SK-N-SH (cell line): Measurements from ENCODE around the gene MARCHF5. TPM values are rescaled to one million over a fixed set of nuclear protein-coding genes. Genes with fewer than 3 reads are reported as not detected.
A peak's percentile ranks its signal among the peaks of the same experiment; 100 is the strongest.

Experiments
- CTCF ChIA-PET: fragments of 300-600, 350-600 bp; formaldehyde crosslinking; extraction: SDS; loops from one replicate; lab custom pipeline; 2021; lab: Yijun Ruan, JAX
- POLR2A ChIA-PET: fragments of 350-600 bp; sonication (Branson Sonifier 250); formaldehyde crosslinking; extraction: SDS; loops from one replicate; lab custom pipeline; 2020; ENCODE audit warnings: antibody characterized with exemption, inconsistent platforms; lab: Yijun Ruan, JAX
- DNase-seq: peaks from one replicate; pipeline ENCODE4 v3.0.0; 2012
- H2AFZ ChIP-seq: fragments of 200-600 bp; sonication (generic); 2 replicates; pipeline ENCODE4 v1.8.1; 2016; ENCODE audit warnings: antibody characterized with exemption, mild to moderate bottlenecking, low read depth
- H3F3A ChIP-seq: fragments of 200-600 bp; sonication (generic); replicated peaks from 2 replicates; pipeline ENCODE3; 2016; ENCODE audit warnings: antibody characterized with exemption, mild to moderate bottlenecking; ENCODE audit not compliant: insufficient read depth
- H3K27ac ChIP-seq, 2 experiments: fragments of 200-500 bp in 1 of 2; fragments of 200-600 bp in 1 of 2; sonication (Bioruptor generic) in 1 of 2; sonication (generic), shearing (Covaris generic) in 1 of 2; 2 replicates each; pipeline versions ENCODE4 v1.5.1 to v1.6.1; 2014 to 2016; ENCODE audit warnings: low read depth in 2 of 2, inconsistent platforms in 1 of 2, low read length in 1 of 2, mild to moderate bottlenecking in 1 of 2, mixed read lengths in 1 of 2
- H3K27me3 ChIP-seq: fragments of 200-600 bp; sonication (generic), shearing (Covaris generic); 2 replicates; pipeline ENCODE4 v1.6.1; 2016; ENCODE audit warnings: mixed run types; ENCODE audit not compliant: insufficient read depth
- H3K36me3 ChIP-seq, 2 experiments: fragments of 200-500 bp in 1 of 2; fragments of 200-600 bp in 1 of 2; sonication (Bioruptor generic) in 1 of 2; sonication (generic) in 1 of 2; replicated peaks in 1 of 2; 2 replicates each; pipeline versions ENCODE3 to v1.5.1; 2014 to 2016; ENCODE audit warnings: low read length in 1 of 2, mild to moderate bottlenecking in 1 of 2; ENCODE audit not compliant: insufficient read depth in 2 of 2, control insufficient read depth in 1 of 2
- H3K4me1 ChIP-seq, 2 experiments: fragments of 200-500 bp in 1 of 2; fragments of 200-600 bp in 1 of 2; sonication (Bioruptor generic) in 1 of 2; sonication (generic), shearing (Covaris generic) in 1 of 2; 2 replicates each; pipeline versions ENCODE4 v1.5.1 to v1.6.1; 2014 to 2016; ENCODE audit warnings: low read depth in 1 of 2, low read length in 1 of 2, mixed run types in 1 of 2; ENCODE audit not compliant: insufficient read depth in 2 of 2, control insufficient read depth in 1 of 2
- H3K4me2 ChIP-seq: fragments of 200-600 bp; sonication (generic), shearing (Covaris generic); 2 replicates; pipeline ENCODE4 v1.6.1; 2017; ENCODE audit warnings: mixed run types
- H3K4me3 ChIP-seq, 2 experiments: fragments of 200-500 bp in 1 of 2; fragments of 200-600 bp in 1 of 2; sonication (Bioruptor generic) in 1 of 2; sonication (generic), shearing (Covaris generic) in 1 of 2; 2 replicates each; pipeline versions ENCODE4 v1.5.1 to v1.8.1; 2014 to 2016; ENCODE audit warnings: low read depth in 2 of 2, inconsistent platforms in 1 of 2, low read length in 1 of 2, mild to moderate bottlenecking in 1 of 2, mixed read lengths in 1 of 2, moderate library complexity in 1 of 2
- H3K79me2 ChIP-seq: fragments of 200-600 bp; sonication (generic); 2 replicates; pipeline ENCODE4 v1.8.1; 2017; ENCODE audit warnings: mild to moderate bottlenecking; ENCODE audit not compliant: insufficient read depth
- H3K9ac ChIP-seq: fragments of 200-600 bp; sonication (generic); 2 replicates; pipeline ENCODE4 v1.6.1; 2017; ENCODE audit warnings: mixed run types
- H3K9me2 ChIP-seq: fragments of 200-600 bp; sonication (generic); 2 replicates; pipeline ENCODE4 v1.6.1; 2017; ENCODE audit warnings: mixed run types
- H3K9me3 ChIP-seq: fragments of 200-600 bp; sonication (generic); 2 replicates; pipeline ENCODE4 v1.6.1; 2017; ENCODE audit warnings: mixed run types, mild to moderate bottlenecking, moderate library complexity
- H4K20me1 ChIP-seq: fragments of 200-600 bp; sonication (generic); 2 replicates; pipeline ENCODE4 v1.6.1; 2017; ENCODE audit warnings: mild to moderate bottlenecking, mixed run types; ENCODE audit not compliant: insufficient read depth
- CHD2 ChIP-seq: fragments of 150-350 bp; IDR thresholded peaks from 2 replicates; pipeline ENCODE4 v1.6.1; 2018; ENCODE audit warnings: low read length; ENCODE audit not compliant: partially characterized antibody
- ELF1 ChIP-seq: IDR thresholded peaks from 2 replicates; pipeline ENCODE4 v1.4.0; 2012
- EZH2phosphoT487 ChIP-seq: fragments of 200-600 bp; sonication (generic); IDR thresholded peaks from 2 replicates; pipeline ENCODE4 v1.6.1; 2017; ENCODE audit warnings: low read depth, mixed run types, mild to moderate bottlenecking, antibody characterized with exemption, moderate library complexity, borderline replicate concordance
- FOSL2 ChIP-seq: IDR thresholded peaks from 2 replicates; pipeline ENCODE4 v1.4.0; 2012; ENCODE audit warnings: low read depth, mild to moderate bottlenecking, moderate library complexity, borderline replicate concordance
- FOXJ3 ChIP-seq: sonication (generic); formaldehyde crosslinking; IDR thresholded peaks from 2 replicates; pipeline ENCODE4 v1.5.1; 2020; ENCODE audit warnings: mild to moderate bottlenecking, missing genetic modification reagents
- FOXM1 ChIP-seq: IDR thresholded peaks from 2 replicates; pipeline ENCODE4 v1.4.0; 2012; ENCODE audit warnings: low read depth, mild to moderate bottlenecking
- GATA2 ChIP-seq: sonication (generic); formaldehyde crosslinking; IDR thresholded peaks from 2 replicates; pipeline ENCODE4 v1.5.0; 2020; ENCODE audit warnings: mild to moderate bottlenecking, missing genetic modification reagents
- JUND ChIP-seq: IDR thresholded peaks from 2 replicates; pipeline ENCODE4 v1.4.0; 2012
- MXI1 ChIP-seq: IDR thresholded peaks from 2 replicates; pipeline ENCODE4 v1.6.1; 2012; ENCODE audit warnings: mild to moderate bottlenecking, low read depth, low read length, improper control_type of control experiment
- NFIC ChIP-seq: IDR thresholded peaks from 2 replicates; pipeline ENCODE4 v1.4.0; 2012; ENCODE audit warnings: borderline replicate concordance
- NRF1 ChIP-seq: IDR thresholded peaks from 2 replicates; pipeline ENCODE4 v1.6.1; 2012; ENCODE audit warnings: low read depth, mild to moderate bottlenecking, low read length
- POLR2AphosphoS5 ChIP-seq: IDR thresholded peaks from 2 replicates; pipeline ENCODE4 v1.6.1; 2012; ENCODE audit warnings: low read depth, low read length
- RAD21 ChIP-seq: IDR thresholded peaks from 2 replicates; pipeline ENCODE4 v1.6.1; 2012; ENCODE audit warnings: mild to moderate bottlenecking, low read length
- SIN3A ChIP-seq: IDR thresholded peaks from 2 replicates; pipeline ENCODE4 v1.6.1; 2012; ENCODE audit warnings: low read depth, mild to moderate bottlenecking, low read length, moderate library complexity, borderline replicate concordance
- TAF1 ChIP-seq: IDR thresholded peaks from 2 replicates; pipeline ENCODE4 v1.6.1; 2012; ENCODE audit warnings: low read depth, mild to moderate bottlenecking, low read length, moderate library complexity, borderline replicate concordance
- TCF12 ChIP-seq: IDR thresholded peaks from 2 replicates; pipeline ENCODE4 v1.4.0; 2012
- TEAD4 ChIP-seq: IDR thresholded peaks from 2 replicates; pipeline ENCODE4 v1.4.0; 2012; ENCODE audit warnings: mild to moderate bottlenecking, borderline replicate concordance; ENCODE audit not compliant: insufficient read depth
- WGBS: methylation state at CpG from one replicate; pipeline ENCODE4 v1.1.6; 2017; ENCODE audit warnings: low lambda C conversion rate; 5-methylcytosine and 5-hydroxymethylcytosine counted together
- polyA plus RNA-seq, 3 experiments: library from polyadenylated mRNA; depleted of rRNA; stranded (reverse); fragments of >200 nt; gene quantifications; 2 replicates each; pipeline ENCODE4 v1.2.3, GENCODE V29; 2012
- TF ChIP-seq, protein P1 (sequence below): IDR thresholded peaks from 2 replicates; pipeline ENCODE4 v1.6.1; 2012; ENCODE audit warnings: mild to moderate bottlenecking, low read depth, low read length, moderate library complexity
- TF ChIP-seq, protein P2 (sequence below): IDR thresholded peaks from 2 replicates; pipeline ENCODE4; 2012

MARCHF5 gene
- polyA plus RNA-seq, 1 of the 3 experiments (the other 2 are of a cell fraction) = 24.2 TPM

DNA sequence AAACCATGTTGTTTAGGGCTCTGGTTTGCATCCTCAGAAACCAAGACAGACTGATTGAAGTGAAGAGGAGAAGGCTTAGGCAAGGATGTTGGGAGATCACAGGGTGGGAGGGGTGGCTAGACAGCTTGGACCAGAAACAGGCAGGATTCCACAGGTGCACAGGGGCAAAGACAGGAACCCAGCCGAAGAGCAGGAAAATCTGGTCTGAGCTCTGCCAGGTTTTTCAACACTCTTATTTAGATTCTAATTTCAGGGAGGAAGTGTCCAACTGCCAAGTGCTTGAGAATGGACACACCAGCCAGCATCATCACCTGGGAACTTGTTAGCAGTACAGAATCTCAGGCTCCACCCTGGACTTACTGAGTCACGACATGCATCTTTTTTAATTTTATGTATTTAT is 93.8 kb downstream of the MARCHF5 start:
- Histone ChIP-seq H3K4me2 (no peak overlapping the region), H3K27me3 (no peaks in the 10 kb centered on the region), H3K27ac (no peak overlapping the region), H3K4me3 (no peak overlapping the region), H3K36me3 (no peaks in the 10 kb centered on the region), H2AFZ (no peak overlapping the region), H4K20me1 (no peaks in the 10 kb centered on the region), H3K9me2 (no peaks in the 10 kb centered on the region), H3K79me2 (no peaks in the 10 kb centered on the region), H3K4me1 (no peaks in the 10 kb centered on the region; a peak in 1 of 4 replicates), H3F3A (no peaks in the 10 kb centered on the region), H3K9me3 (no peaks in the 10 kb centered on the region), H3K9ac (no peak overlapping the region)
- no peak for DNase-seq
- WGBS = 80% methylated on average over 2 of the region's 2 CpGs
- TF ChIP-seq FOSL2 (no peak), GATA2 (CRISPR knock-in tag) (no peak), TEAD4 (no peak), CHD2 (no peak), MXI1 (no peak), NRF1 (no peak), RAD21 (no peak), FOXM1 (no peak), JUND (no peak), NFIC (no peak)
- ChIA-PET POLR2A (no interaction called here), CTCF (interaction anchor here (0.8 kb wide), 1 partner anchor 156 kb away, joined by 3 read pairs; no protein-coding TSS in a partner anchor)

DNA sequence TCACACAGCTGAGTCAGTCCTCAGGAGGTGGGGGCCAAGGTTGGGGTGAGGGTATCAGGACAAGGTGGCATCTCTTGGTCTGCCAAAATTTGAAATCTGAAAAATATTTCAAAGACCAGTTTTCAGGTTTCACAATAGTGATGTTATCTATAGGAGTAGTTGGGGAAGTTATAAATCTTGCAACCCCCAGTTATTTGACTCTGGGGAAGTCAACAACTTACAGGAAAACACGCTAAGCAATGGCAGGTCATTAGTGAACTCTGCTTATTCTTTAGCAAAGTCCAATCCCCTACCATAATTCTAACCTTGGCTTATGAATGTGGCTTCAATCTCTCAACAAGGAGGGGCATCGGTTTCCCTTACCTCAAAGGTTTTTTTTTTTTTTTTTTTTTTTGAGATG is 94.9 kb downstream of the MARCHF5 start:
- Histone ChIP-seq H4K20me1 (no peaks in the 10 kb centered on the region), H3K4me1 (no peaks in the 10 kb centered on the region; a peak in 1 of 4 replicates), H3K27ac (no peak overlapping the region), H3K9me2 (no peaks in the 10 kb centered on the region), H3K27me3 (no peaks in the 10 kb centered on the region), H3K4me2 (no peak overlapping the region), H3F3A (no peaks in the 10 kb centered on the region), H2AFZ (no peak overlapping the region), H3K4me3 (no peak overlapping the region), H3K79me2 (no peaks in the 10 kb centered on the region), H3K9me3 (no peaks in the 10 kb centered on the region), H3K9ac (no peak overlapping the region), H3K36me3 (no peaks in the 10 kb centered on the region)
- ChIA-PET CTCF (no interaction called here), POLR2A (no interaction called here)
- 66% methylated on average over 2 of the region's 2 CpGs for WGBS
- no peak for DNase-seq
- no peak for TF ChIP-seq TEAD4
- TF ChIP-seq EZH2phosphoT487 = no peak
- TF ChIP-seq ELF1 = no peak
- TF ChIP-seq, all 33 proteins: peak for 0

DNA sequence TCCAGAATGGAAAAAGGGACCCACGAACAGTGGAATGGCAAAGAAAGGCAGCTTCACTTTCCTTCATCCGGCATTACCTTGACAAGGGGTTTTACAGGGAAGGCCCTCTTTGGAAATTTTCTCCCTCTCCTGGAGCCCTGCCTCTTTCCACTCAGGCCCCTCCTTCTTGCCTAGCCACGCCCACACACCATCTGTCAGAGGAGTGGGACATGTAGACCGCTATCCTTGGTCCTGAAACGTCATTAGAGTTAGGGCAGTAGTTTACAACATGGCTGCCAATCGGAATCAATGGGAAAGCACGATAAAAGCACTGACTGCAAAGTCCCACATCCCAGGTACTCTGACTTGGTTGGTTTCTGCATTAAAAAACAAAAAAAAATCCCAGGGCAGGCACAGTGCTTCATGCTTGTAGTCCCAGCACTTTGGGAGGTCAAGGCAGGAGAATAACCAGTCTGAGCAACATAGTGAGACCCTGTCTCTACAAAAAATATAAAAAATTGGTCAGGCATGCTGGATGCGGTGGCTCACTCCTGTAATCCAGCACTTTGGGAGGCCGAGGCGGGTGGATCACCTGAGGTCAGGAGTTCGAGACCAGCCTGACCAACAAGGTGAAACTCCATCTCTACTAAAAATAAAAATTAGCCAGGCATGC is 96.4 kb downstream of the MARCHF5 start:
- Histone ChIP-seq H4K20me1 (no peaks in the 10 kb centered on the region), H3K4me2 (no peak overlapping the region), H3K4me3 (no peak overlapping the region), H3K27ac (no peak overlapping the region), H3K4me1 (no peaks in the 10 kb centered on the region), H3K79me2 (no peaks in the 10 kb centered on the region), H3F3A (no peaks in the 10 kb centered on the region), H3K9me3 (no peaks in the 10 kb centered on the region), H3K9ac (no peak overlapping the region), H3K27me3 (no peaks in the 10 kb centered on the region), H3K9me2 (no peaks in the 10 kb centered on the region), H3K36me3 (no peaks in the 10 kb centered on the region), H2AFZ (no peak overlapping the region)
- peak; percentile 29 for DNase-seq
- 55% methylated on average over 11 of the region's 11 CpGs for WGBS
- CTCF ChIA-PET = no interaction called here
- POLR2A ChIA-PET = no interaction called here
- peak; percentile 31; the same call in 1 of the 2 replicates for TF ChIP-seq SIN3A
- TF ChIP-seq POLR2AphosphoS5 = no peak
- TF ChIP-seq FOXM1 = no peak
- TF ChIP-seq GATA2 (CRISPR knock-in tag) = no peak
- no peak for TF ChIP-seq TCF12
- TF ChIP-seq FOXJ3 (CRISPR knock-in tag) = no peak
- no peak for TF ChIP-seq TAF1
- TF ChIP-seq, protein P1, sequence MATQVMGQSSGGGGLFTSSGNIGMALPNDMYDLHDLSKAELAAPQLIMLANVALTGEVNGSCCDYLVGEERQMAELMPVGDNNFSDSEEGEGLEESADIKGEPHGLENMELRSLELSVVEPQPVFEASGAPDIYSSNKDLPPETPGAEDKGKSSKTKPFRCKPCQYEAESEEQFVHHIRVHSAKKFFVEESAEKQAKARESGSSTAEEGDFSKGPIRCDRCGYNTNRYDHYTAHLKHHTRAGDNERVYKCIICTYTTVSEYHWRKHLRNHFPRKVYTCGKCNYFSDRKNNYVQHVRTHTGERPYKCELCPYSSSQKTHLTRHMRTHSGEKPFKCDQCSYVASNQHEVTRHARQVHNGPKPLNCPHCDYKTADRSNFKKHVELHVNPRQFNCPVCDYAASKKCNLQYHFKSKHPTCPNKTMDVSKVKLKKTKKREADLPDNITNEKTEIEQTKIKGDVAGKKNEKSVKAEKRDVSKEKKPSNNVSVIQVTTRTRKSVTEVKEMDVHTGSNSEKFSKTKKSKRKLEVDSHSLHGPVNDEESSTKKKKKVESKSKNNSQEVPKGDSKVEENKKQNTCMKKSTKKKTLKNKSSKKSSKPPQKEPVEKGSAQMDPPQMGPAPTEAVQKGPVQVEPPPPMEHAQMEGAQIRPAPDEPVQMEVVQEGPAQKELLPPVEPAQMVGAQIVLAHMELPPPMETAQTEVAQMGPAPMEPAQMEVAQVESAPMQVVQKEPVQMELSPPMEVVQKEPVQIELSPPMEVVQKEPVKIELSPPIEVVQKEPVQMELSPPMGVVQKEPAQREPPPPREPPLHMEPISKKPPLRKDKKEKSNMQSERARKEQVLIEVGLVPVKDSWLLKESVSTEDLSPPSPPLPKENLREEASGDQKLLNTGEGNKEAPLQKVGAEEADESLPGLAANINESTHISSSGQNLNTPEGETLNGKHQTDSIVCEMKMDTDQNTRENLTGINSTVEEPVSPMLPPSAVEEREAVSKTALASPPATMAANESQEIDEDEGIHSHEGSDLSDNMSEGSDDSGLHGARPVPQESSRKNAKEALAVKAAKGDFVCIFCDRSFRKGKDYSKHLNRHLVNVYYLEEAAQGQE = peak; percentile 98
- TF ChIP-seq, protein P2, sequence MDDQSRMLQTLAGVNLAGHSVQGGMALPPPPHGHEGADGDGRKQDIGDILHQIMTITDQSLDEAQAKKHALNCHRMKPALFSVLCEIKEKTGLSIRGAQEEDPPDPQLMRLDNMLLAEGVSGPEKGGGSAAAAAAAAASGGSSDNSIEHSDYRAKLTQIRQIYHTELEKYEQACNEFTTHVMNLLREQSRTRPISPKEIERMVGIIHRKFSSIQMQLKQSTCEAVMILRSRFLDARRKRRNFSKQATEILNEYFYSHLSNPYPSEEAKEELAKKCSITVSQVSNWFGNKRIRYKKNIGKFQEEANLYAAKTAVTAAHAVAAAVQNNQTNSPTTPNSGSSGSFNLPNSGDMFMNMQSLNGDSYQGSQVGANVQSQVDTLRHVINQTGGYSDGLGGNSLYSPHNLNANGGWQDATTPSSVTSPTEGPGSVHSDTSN = 0 out of 2 replicates have a peak, but pooled peaks have one; percentile 19
- no peak for TF ChIP-seq ELF1
